ENCODE results near the gene CLDN6.
A peak's percentile ranks its signal among the peaks of the same experiment; 100 is the strongest.

CLDN6 gene

GRCh38 chr16:2987286-2987685 lies 30.7 kb downstream of the CLDN6 start:
- Histone ChIP-seq H3K27me3 (ENCODE audit: control insufficient read depth, insufficient read depth, low read length, poor library complexity, severe bottlenecking) (no peaks in the 10 kb centered on the region), H3K4me1 (ENCODE audit: control insufficient read depth, insufficient read depth, low read length) (peaks cover 19% of the 10 kb centered on the region), H3K9me3 (ENCODE audit: control insufficient read depth, low read length) (no peaks in the 10 kb centered on the region), H3K36me3 (ENCODE audit: control insufficient read depth, insufficient read depth, low read length) (no peaks in the 10 kb centered on the region), H3K4me3 (ENCODE audit: insufficient read depth, low read depth, low read length) (no peak overlapping the region), H3K27ac (ENCODE audit: insufficient read depth, low read depth, low read length, poor library complexity, severe bottlenecking) (no peak overlapping the region)
- WGBS, 2 experiments, result 88 to 89% methylated on average over 9 of the region's 9 CpGs

DNA sequence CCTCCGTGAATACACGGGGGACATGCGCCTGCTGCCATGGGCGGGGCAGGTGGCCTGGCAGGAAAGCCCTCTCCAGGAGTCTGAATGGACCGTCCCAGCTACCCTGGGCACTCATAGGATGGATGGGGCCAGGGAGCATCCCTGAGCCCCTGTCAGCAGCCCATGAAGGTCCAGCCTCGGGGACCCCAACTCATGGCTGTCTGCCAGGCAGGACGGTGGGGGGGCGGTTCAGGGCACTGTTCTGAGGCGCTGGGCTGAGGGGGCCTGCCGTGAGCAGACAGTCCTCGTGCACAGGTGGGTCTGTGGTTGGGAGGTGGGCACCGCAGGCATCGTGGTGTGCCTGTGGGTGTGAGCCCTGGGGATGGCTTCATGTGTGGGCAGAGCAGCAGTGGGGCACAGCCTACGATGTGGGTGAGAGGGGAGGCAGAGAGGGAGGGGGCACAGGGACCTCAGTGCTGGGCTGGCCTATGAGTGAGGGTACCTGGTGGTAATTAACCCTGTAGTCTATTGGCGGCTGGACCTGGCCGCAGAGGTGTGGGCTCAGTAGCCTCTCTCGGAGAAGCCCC lies 31.3 kb downstream of the CLDN6 start:
- Histone ChIP-seq H3K4me1 (ENCODE audit: control insufficient read depth, insufficient read depth, low read length) (peaks cover 24% of the 10 kb centered on the region), H3K27ac (ENCODE audit: insufficient read depth, low read depth, low read length, poor library complexity, severe bottlenecking) (no peak overlapping the region), H3K4me3 (ENCODE audit: insufficient read depth, low read depth, low read length) (no peak overlapping the region), H3K27me3 (ENCODE audit: control insufficient read depth, insufficient read depth, low read length, poor library complexity, severe bottlenecking) (no peaks in the 10 kb centered on the region), H3K9me3 (ENCODE audit: control insufficient read depth, low read length) (no peaks in the 10 kb centered on the region), H3K36me3 (ENCODE audit: control insufficient read depth, insufficient read depth, low read length) (no peaks in the 10 kb centered on the region)
- WGBS, 2 experiments, result 93 to 94% methylated on average over 17 of the region's 17 CpGs

GRCh38 chr16:2985893-2986355 lies 32.1 kb downstream of the CLDN6 start:
- no peaks in the 10 kb centered on the region for H3K9me3 ChIP-seq (ENCODE audit: control insufficient read depth, low read length)
- WGBS, 2 experiments, result 90 to 91% methylated on average over 15 of the region's 15 CpGs
- H3K4me1 ChIP-seq (ENCODE audit: control insufficient read depth, insufficient read depth, low read length), result peaks cover 31% of the 10 kb centered on the region
- H3K36me3 ChIP-seq (ENCODE audit: control insufficient read depth, insufficient read depth, low read length), result no peaks in the 10 kb centered on the region
- H3K4me3 ChIP-seq (ENCODE audit: insufficient read depth, low read depth, low read length), result no peak overlapping the region
- no peak overlapping the region for H3K27ac ChIP-seq (ENCODE audit: insufficient read depth, low read depth, low read length, poor library complexity, severe bottlenecking)
- no peaks in the 10 kb centered on the region for H3K27me3 ChIP-seq (ENCODE audit: control insufficient read depth, insufficient read depth, low read length, poor library complexity, severe bottlenecking)

DNA sequence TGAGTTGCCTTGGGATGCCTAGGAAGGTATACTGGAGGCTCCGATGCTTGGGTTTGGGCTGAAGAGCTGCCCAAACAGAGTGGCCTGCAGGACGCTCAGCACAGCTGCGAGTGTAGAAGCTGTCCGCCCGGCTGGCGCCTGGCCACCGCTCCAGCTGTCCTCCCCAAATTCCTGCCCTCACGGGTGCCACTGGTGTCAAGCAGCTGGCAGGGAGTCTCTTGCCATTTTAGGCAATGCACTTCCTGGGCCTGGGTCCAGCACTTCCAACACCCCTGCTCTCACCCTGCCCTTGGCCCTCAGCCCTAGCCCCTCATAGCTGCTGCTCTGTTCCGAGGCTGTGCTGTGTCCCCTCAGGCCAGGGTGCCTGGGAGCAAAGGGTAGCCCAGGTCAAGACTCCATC lies 32.5 kb downstream of the CLDN6 start:
- WGBS, 2 experiments, result 93% methylated on average over 9 of the region's 9 CpGs
- Histone ChIP-seq H3K27ac (ENCODE audit: insufficient read depth, low read depth, low read length, poor library complexity, severe bottlenecking) (no peak overlapping the region), H3K4me3 (ENCODE audit: insufficient read depth, low read depth, low read length) (no peak overlapping the region), H3K27me3 (ENCODE audit: control insufficient read depth, insufficient read depth, low read length, poor library complexity, severe bottlenecking) (no peaks in the 10 kb centered on the region), H3K9me3 (ENCODE audit: control insufficient read depth, low read length) (no peaks in the 10 kb centered on the region), H3K4me1 (ENCODE audit: control insufficient read depth, insufficient read depth, low read length) (peaks cover 34% of the 10 kb centered on the region), H3K36me3 (ENCODE audit: control insufficient read depth, insufficient read depth, low read length) (no peaks in the 10 kb centered on the region)

DNA sequence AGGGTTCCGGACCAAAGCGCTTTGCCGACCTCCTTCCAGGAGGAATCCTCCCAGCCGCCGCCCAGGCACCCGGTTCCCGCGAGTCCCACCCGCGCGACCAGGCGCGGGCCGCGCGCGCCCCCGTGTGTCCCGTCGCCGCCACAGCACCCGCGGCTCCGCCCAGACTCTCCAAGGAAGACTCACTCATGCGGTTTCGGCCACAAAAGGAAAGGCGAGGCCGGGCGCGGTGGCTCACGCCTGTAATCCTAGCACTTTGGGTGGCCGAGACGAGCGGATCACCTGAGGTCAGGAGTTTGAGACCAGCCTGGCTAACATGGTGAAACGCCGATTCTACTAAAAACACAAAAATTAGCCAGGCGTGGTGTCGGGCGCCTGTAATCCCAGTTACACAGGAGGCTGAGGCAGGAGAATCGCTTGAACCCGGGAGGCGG lies 34.3 kb downstream of the CLDN6 start:
- Histone ChIP-seq H3K27me3 (ENCODE audit: control insufficient read depth, insufficient read depth, low read length, poor library complexity, severe bottlenecking) (no peaks in the 10 kb centered on the region), H3K27ac (ENCODE audit: insufficient read depth, low read depth, low read length, poor library complexity, severe bottlenecking) (no peak overlapping the region), H3K4me1 (ENCODE audit: control insufficient read depth, insufficient read depth, low read length) (peaks cover 26% of the 10 kb centered on the region), H3K36me3 (ENCODE audit: control insufficient read depth, insufficient read depth, low read length) (no peaks in the 10 kb centered on the region), H3K9me3 (ENCODE audit: control insufficient read depth, low read length) (no peaks in the 10 kb centered on the region), H3K4me3 (ENCODE audit: insufficient read depth, low read depth, low read length) (no peak overlapping the region)
- 16% methylated on average over 42 of the region's 42 CpGs for WGBS, 2 experiments

GRCh38 chr16:2982402-2982801 lies 35.6 kb downstream of the CLDN6 start:
- Histone ChIP-seq H3K4me3 (ENCODE audit: insufficient read depth, low read depth, low read length) (no peak overlapping the region), H3K27me3 (ENCODE audit: control insufficient read depth, insufficient read depth, low read length, poor library complexity, severe bottlenecking) (no peaks in the 10 kb centered on the region), H3K27ac (ENCODE audit: insufficient read depth, low read depth, low read length, poor library complexity, severe bottlenecking) (no peak overlapping the region), H3K9me3 (ENCODE audit: control insufficient read depth, low read length) (no peaks in the 10 kb centered on the region), H3K36me3 (ENCODE audit: control insufficient read depth, insufficient read depth, low read length) (no peaks in the 10 kb centered on the region), H3K4me1 (ENCODE audit: control insufficient read depth, insufficient read depth, low read length) (peaks cover 16% of the 10 kb centered on the region)
- 74 to 79% methylated on average over 5 of the region's 5 CpGs for WGBS, 2 experiments

DNA sequence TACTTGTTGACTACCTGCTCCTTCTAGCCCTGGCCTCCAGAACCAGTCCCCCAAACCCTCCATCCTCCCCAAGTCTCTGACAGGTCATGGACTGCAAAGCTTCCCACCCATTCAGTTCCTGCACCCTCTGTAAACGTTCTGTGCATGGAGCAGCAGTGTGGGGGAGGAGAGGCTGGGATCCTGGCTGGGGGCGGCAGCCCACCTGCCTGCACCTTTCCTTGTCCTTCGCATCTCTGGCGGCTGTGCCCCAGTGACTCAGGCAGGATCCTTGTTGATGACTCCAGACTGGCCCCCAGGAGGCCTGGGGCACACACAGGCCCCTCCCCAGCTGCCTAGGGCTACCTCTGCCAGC lies 36.1 kb downstream of the CLDN6 start:
- Histone ChIP-seq H3K27me3 (ENCODE audit: control insufficient read depth, insufficient read depth, low read length, poor library complexity, severe bottlenecking) (no peaks in the 10 kb centered on the region), H3K9me3 (ENCODE audit: control insufficient read depth, low read length) (no peaks in the 10 kb centered on the region), H3K36me3 (ENCODE audit: control insufficient read depth, insufficient read depth, low read length) (no peaks in the 10 kb centered on the region), H3K4me1 (ENCODE audit: control insufficient read depth, insufficient read depth, low read length) (peaks cover 14% of the 10 kb centered on the region), H3K27ac (ENCODE audit: insufficient read depth, low read depth, low read length, poor library complexity, severe bottlenecking) (peak overlapping the region; percentile 77), H3K4me3 (ENCODE audit: insufficient read depth, low read depth, low read length) (no peak overlapping the region)
- 10 to 14% methylated on average over 4 of the region's 4 CpGs for WGBS, 2 experiments

GRCh38 chr16:2981177-2981898 lies 36.6 kb downstream of the CLDN6 start:
- Histone ChIP-seq H3K27ac (ENCODE audit: insufficient read depth, low read depth, low read length, poor library complexity, severe bottlenecking) (peak overlapping the region; percentile 77), H3K4me3 (ENCODE audit: insufficient read depth, low read depth, low read length) (peak overlapping the region; percentile 72), H3K27me3 (ENCODE audit: control insufficient read depth, insufficient read depth, low read length, poor library complexity, severe bottlenecking) (no peaks in the 10 kb centered on the region), H3K9me3 (ENCODE audit: control insufficient read depth, low read length) (no peaks in the 10 kb centered on the region), H3K4me1 (ENCODE audit: control insufficient read depth, insufficient read depth, low read length) (peaks cover 14% of the 10 kb centered on the region), H3K36me3 (ENCODE audit: control insufficient read depth, insufficient read depth, low read length) (no peaks in the 10 kb centered on the region)
- WGBS, 2 experiments, result 27% methylated on average over 33 of the region's 33 CpGs

DNA sequence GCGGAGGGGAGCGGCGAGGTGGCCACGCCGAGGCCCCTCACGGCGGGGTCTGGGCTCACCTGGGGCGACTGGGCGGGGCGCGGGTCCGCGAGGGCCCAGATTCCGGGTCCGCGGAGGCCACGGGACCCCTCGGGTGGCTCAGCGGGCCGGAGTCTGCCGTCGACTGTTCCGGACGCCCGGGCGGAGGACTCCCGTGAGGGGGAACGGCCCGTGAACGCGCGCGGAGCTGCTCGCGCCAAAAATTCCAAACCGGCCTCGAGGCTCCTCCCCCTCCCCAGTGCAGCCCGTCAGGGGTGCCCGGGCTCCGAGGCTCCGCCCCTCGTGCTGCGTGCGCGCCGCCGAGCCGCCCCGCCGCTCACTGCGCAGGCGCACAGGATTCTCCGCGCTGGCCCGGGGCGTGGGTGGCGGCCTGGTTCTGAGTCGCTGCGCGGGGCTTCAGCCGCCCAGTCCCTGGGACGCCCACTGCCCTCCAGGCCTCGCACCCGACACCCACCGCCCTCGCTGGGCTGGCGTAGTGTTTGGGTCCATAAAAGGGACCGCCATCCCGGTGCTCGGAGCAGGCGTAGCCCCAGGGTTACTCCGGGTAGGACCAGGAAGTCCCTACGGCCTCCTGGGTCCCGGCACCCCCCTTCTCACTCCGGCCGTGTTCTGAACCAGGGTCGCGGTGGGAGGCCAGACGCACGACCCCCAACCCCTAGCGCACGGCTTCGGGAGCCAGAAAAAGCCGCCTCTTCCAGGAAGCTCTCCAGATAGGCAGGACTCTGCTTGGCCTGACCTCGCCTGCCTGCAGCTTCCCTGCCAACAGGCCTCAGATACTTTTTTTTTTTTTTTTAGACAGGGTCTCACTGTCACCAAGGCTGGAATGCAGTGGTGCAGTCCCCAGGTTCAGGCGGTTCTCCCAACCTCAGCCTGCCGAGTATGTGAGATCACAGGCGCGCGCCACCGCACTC lies 37.5 kb downstream of the CLDN6 start, which contains the start of gene PKMYT1:
Gene PKMYT1, minus strand, starts transcription at position 220 of the 950 bp plus-strand sequence. CDS start 789 bp downstream, outside the sequence.
- Histone ChIP-seq H3K4me3 (ENCODE audit: insufficient read depth, low read depth, low read length) (peak within 1 kb of the TSS; percentile 72), H3K27ac (ENCODE audit: insufficient read depth, low read depth, low read length, poor library complexity, severe bottlenecking) (peak within 1 kb of the TSS; percentile 77)
- WGBS, 2 experiments, result 6% methylated on average over 91 of the region's 91 CpGs

More for the DNA sequence above, 37.5 kb downstream of the CLDN6 start, which contains the start of gene PKMYT1:
- no peaks in the 10 kb centered on the region for H3K36me3 ChIP-seq (ENCODE audit: control insufficient read depth, insufficient read depth, low read length)
- H3K27me3 ChIP-seq (ENCODE audit: control insufficient read depth, insufficient read depth, low read length, poor library complexity, severe bottlenecking), result no peaks in the 10 kb centered on the region
- H3K9me3 ChIP-seq (ENCODE audit: control insufficient read depth, low read length), result no peaks in the 10 kb centered on the region
- peaks cover 14% of the 10 kb centered on the region for H3K4me1 ChIP-seq (ENCODE audit: control insufficient read depth, insufficient read depth, low read length)
